Chondrocyte (in vitro differentiated cells): ENCODE data around the gene WIZ. TPM values are rescaled to one million over a fixed set of nuclear protein-coding genes. Genes with fewer than 3 reads are reported as not detected.
"Not testable (repeated sequence)": the region's sequence is repeated elsewhere in the genome, so short reads cannot be mapped to it uniquely, and the experiment has no call there.

ENCODE experiments used
- DNase-seq: peaks from one replicate; pipeline ENCODE4 v3.0.0; 2021; ENCODE audit warnings: mixed read lengths, low spot score
- H3K27ac Mint-ChIP-seq: one replicate; pipeline ENCODE4 v1.8.0; 2021; ENCODE audit warnings: mild to moderate bottlenecking, moderate library complexity, mixed read lengths; ENCODE audit not compliant: unreplicated experiment
- H3K27me3 Mint-ChIP-seq: 2 replicates; pipeline ENCODE4 v1.8.0; 2021; ENCODE audit warnings: low read depth, mixed read lengths
- H3K36me3 Mint-ChIP-seq: 2 replicates; pipeline ENCODE4 v1.8.0; 2021; ENCODE audit warnings: low read depth, mixed read lengths
- H3K4me1 Mint-ChIP-seq: 2 replicates; pipeline ENCODE4 v1.8.0; 2021; ENCODE audit warnings: low read depth, mild to moderate bottlenecking, mixed read lengths
- H3K4me3 Mint-ChIP-seq: one replicate; pipeline ENCODE4 v1.8.0; 2021; ENCODE audit warnings: mild to moderate bottlenecking, moderate library complexity, mixed read lengths; ENCODE audit not compliant: unreplicated experiment
- H3K9me3 Mint-ChIP-seq: 2 replicates; pipeline ENCODE4 v1.8.0; 2021; ENCODE audit warnings: low read depth, mixed read lengths
- CTCF ChIP-seq: fragments of 200-600 bp; sonication (generic); IDR thresholded peaks from 2 replicates; pipeline ENCODE4 v1.5.0; 2021; ENCODE audit warnings: antibody characterized with exemption, mild to moderate bottlenecking, moderate library complexity
- total RNA-seq: library from RNA; stranded (reverse); gene quantifications from 3 replicates; pipeline ENCODE4 v1.2.1, GENCODE V29; 2021

WIZ gene
- total RNA-seq, 1 donor from 2014 or later = 52.4 TPM

- H3K9me3 Mint-ChIP-seq = no peaks in the 10 kb centered on the region
- no peak for DNase-seq
- H3K4me3 Mint-ChIP-seq = no peak overlapping the region
- peaks cover 5% of the 10 kb centered on the region for H3K4me1 Mint-ChIP-seq
- peaks cover 38% of the 10 kb centered on the region for H3K36me3 Mint-ChIP-seq
- no peak for TF ChIP-seq CTCF
- H3K27me3 Mint-ChIP-seq = no peaks in the 10 kb centered on the region
- no peak overlapping the region for H3K27ac Mint-ChIP-seq
These were observed 52.0 kb downstream of the WIZ start for GRCh38 chr19:15397782-15398181.

DNA sequence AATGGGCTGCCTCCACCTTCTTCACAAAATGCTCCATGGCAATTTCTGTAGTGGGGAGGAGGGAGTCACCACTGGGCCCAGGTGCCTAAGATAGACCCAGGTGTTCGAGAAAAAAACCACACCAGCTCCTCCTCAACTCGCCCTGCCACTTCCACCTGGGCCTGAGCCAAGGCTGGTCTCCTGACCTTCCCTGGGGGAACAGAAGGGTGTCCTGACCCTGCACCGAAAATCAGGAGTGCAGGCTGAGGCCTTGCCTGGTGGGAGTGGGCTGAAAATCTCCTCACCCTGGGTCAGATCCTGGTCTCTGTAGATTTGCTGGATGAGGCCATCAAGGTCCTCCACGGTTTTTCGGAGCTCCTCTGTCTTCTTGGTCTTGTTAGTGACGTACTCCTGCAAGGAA lies 52.5 kb downstream of the WIZ start:
- Mint-ChIP-seq H3K27me3 (no peaks in the 10 kb centered on the region), H3K4me3 (no peak overlapping the region), H3K9me3 (no peaks in the 10 kb centered on the region), H3K27ac (no peak overlapping the region), H3K4me1 (peaks cover 5% of the 10 kb centered on the region), H3K36me3 (peaks cover 39% of the 10 kb centered on the region)
- no peak for TF ChIP-seq CTCF
- DNase-seq = no peak

DNA sequence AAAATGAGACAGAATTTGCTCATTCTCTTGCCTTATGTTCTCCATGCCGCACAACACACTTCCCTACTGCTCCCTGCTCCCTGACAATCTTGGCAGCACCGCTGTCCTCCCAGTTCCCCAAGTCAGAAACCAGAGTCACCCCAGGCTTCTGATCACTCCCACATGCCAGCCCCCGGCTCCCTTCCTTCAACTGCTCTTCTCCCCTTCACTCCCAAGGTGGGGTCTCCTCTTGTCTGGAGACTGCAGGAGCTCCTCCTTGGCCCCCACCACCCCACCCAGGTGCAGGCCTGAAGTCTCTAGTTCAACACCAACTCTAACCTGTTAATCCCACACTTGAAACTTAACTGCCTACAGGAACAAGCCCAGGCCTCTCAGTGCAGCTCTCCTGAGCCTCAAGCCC lies 53.3 kb downstream of the WIZ start:
- no peak for TF ChIP-seq CTCF
- Mint-ChIP-seq H3K9me3 (no peaks in the 10 kb centered on the region), H3K27ac (peak overlapping the region; percentile 63), H3K4me1 (peaks cover 5% of the 10 kb centered on the region), H3K27me3 (no peaks in the 10 kb centered on the region), H3K4me3 (no peak overlapping the region), H3K36me3 (peaks cover 39% of the 10 kb centered on the region)
- DNase-seq = no peak

- H3K4me1 Mint-ChIP-seq, H3K27me3 Mint-ChIP-seq, DNase-seq, H3K9me3 Mint-ChIP-seq, H3K4me3 Mint-ChIP-seq: not testable (repeated sequence)
- peaks cover 41% of the 10 kb centered on the region for H3K36me3 Mint-ChIP-seq
- peak overlapping the region; percentile 17 for H3K27ac Mint-ChIP-seq
These were observed 54.5 kb downstream of the WIZ start for GRCh38 chr19:15395251-15395650.

GRCh38 chr19:15394426-15394825 lies 55.3 kb downstream of the WIZ start:
- Mint-ChIP-seq H3K36me3 (peaks cover 44% of the 10 kb centered on the region), H3K9me3 (no peaks in the 10 kb centered on the region), H3K27me3 (no peaks in the 10 kb centered on the region), H3K27ac (peak overlapping the region; percentile 5), H3K4me1 (peaks cover 5% of the 10 kb centered on the region), H3K4me3 (no peak overlapping the region)
- no peak for TF ChIP-seq CTCF
- DNase-seq = no peak

DNA sequence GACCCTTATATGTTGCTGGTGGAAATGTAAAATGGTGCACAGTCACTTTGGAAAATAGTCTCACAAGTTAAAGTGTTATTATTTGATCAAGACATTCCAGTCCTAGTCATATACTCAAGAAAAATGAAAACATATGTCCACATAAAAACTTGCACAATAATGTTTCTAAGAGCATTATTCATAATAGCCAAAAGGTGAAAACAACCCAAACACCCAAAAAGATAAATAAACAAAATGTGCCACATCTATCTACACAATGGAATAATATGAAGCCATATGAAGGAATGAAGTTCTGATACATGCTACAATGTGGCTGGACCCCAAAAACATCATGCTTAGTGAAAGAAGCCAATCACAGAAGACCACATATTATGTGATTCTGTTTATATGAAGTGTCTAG lies 55.8 kb downstream of the WIZ start:
- no peaks in the 10 kb centered on the region for H3K9me3 Mint-ChIP-seq
- peaks cover 5% of the 10 kb centered on the region for H3K4me1 Mint-ChIP-seq
- H3K4me3 Mint-ChIP-seq = no peak overlapping the region
- peak overlapping the region; percentile 68 for H3K27ac Mint-ChIP-seq
- H3K36me3 Mint-ChIP-seq = peaks cover 46% of the 10 kb centered on the region
- DNase-seq = no peak
- no peaks in the 10 kb centered on the region for H3K27me3 Mint-ChIP-seq
- no peak for TF ChIP-seq CTCF
